ENCODE measurements around the gene PTF1A.

The PTF1A gene

GRCh38 chr10:23191764-23192711, at the start of gene PTF1A:
TSS of gene PTF1A (plus strand) at chr10:23192312. CDS start at chr10:23192531, 219 bp downstream.
- TF ChIP-seq CTCF (IDR thresholded peaks at IDR 0.05; ENCODE audit: low read depth, low read length): no peak
- H3K4me3 ChIP-seq (ENCODE audit: low read depth, low read length): no peak within 1 kb of the TSS

- H3K4me3 ChIP-seq (ENCODE audit: low read depth, low read length): no peak overlapping the region
- no peak for TF ChIP-seq CTCF (IDR thresholded peaks at IDR 0.05; ENCODE audit: low read depth, low read length)
These were observed 45.9 kb upstream of the PTF1A start for GRCh38 chr10:23146258-23146657.

GRCh38 chr10:23147035-23147434, 45.1 kb upstream of the PTF1A start:
- TF ChIP-seq CTCF (IDR thresholded peaks at IDR 0.05; ENCODE audit: low read depth, low read length): no peak
- H3K4me3 ChIP-seq (ENCODE audit: low read depth, low read length): no peak overlapping the region

- H3K4me3 ChIP-seq (ENCODE audit: low read depth, low read length): no peak overlapping the region
These were observed 43.9 kb upstream of the PTF1A start for GRCh38 chr10:23148214-23148613.

GRCh38 chr10:23150091-23150490, 42.0 kb upstream of the PTF1A start:
- TF ChIP-seq CTCF (IDR thresholded peaks at IDR 0.05; ENCODE audit: low read depth, low read length): no peak
- no peak overlapping the region for H3K4me3 ChIP-seq (ENCODE audit: low read depth, low read length)

More at GRCh38 chr10:23148214-23148613, 43.9 kb upstream of the PTF1A start:
- TF ChIP-seq CTCF (IDR thresholded peaks at IDR 0.05; ENCODE audit: low read depth, low read length): no peak

GRCh38 chr10:23150610-23151009, 41.5 kb upstream of the PTF1A start:
- no peak for TF ChIP-seq CTCF (IDR thresholded peaks at IDR 0.05; ENCODE audit: low read depth, low read length)
- no peak overlapping the region for H3K4me3 ChIP-seq (ENCODE audit: low read depth, low read length)

- no peak overlapping the region for H3K4me3 ChIP-seq (ENCODE audit: low read depth, low read length)
- TF ChIP-seq CTCF (IDR thresholded peaks at IDR 0.05; ENCODE audit: low read depth, low read length): no peak
These were observed 41.0 kb upstream of the PTF1A start for GRCh38 chr10:23151071-23151470.

All from WI38 (cell line).